B cell (primary cell): ENCODE measurements around the gene PAK2. TPM values are rescaled to one million over a fixed set of nuclear protein-coding genes. Genes with fewer than 3 reads are reported as not detected.

Experiments used
- ATAC-seq: fragments of 200-7000 bp; cut with Tn5 transposase; one replicate; pipeline ENCODE4 v1.10.0; 2021; ENCODE audit warnings: low read depth, mild to moderate bottlenecking, moderate number of reproducible peaks, moderate library complexity
- CTCF ChIA-PET: fragments of 350-600 bp; sonication (Branson Sonifier 250); formaldehyde crosslinking; loops from one replicate; lab custom pipeline; 2021; ENCODE audit warnings: antibody characterized with exemption, inconsistent platforms; lab: Charles Lee
- POLR2A ChIA-PET: fragments of 350-600 bp; sonication (Branson Sonifier 250); formaldehyde crosslinking; loops from one replicate; lab custom pipeline; 2021; ENCODE audit warnings: antibody characterized with exemption; lab: Charles Lee
- DNase-seq: peaks from one replicate; pipeline ENCODE4 v3.0.0; 2013
- H2AFZ ChIP-seq: 2 replicates; pipeline ENCODE4 v1.6.1; 2012; ENCODE audit warnings: mild to moderate bottlenecking, low read depth, low read length; ENCODE audit not compliant: insufficient read depth, poor library complexity, severe bottlenecking
- H3K27ac ChIP-seq, 2 donors: 1 replicate in 1 of 2; 2 replicates in 1 of 2; pipeline ENCODE4 v1.5.1; 2012 to 2013; ENCODE audit warnings: low read length in 2 of 2, mild to moderate bottlenecking in 2 of 2, moderate library complexity in 1 of 2
- H3K27me3 ChIP-seq, 4 experiments: fragments of 200-600 bp in 1 of 4; sonication (generic) in 1 of 4; replicated peaks in 1 of 4; 1 replicate in 2 of 4; 2 replicates in 2 of 4; pipeline versions ENCODE4 v1.6.1 to v1.7.0; 2013 to 2016; ENCODE audit warnings: low read length in 3 of 4, mild to moderate bottlenecking in 2 of 4, mixed read lengths in 1 of 4, moderate library complexity in 1 of 4; ENCODE audit not compliant: insufficient read depth in 4 of 4, control insufficient read depth in 3 of 4; ENCODE audit errors: control extremely low read depth in 1 of 4
- H3K36me3 ChIP-seq, 2 experiments: replicated peaks in 1 of 2; 1 replicate in 1 of 2; 2 replicates in 1 of 2; pipeline versions ENCODE4 v1.6.1 to v1.7.1; 2013; ENCODE audit warnings: low read length in 1 of 2; ENCODE audit not compliant: insufficient read depth in 2 of 2, control insufficient read depth in 1 of 2; ENCODE audit errors: control extremely low read depth in 1 of 2, extremely low read depth in 1 of 2
- H3K4me1 ChIP-seq, 2 donors: fragments of 200-600 bp in 1 of 2; sonication (generic) in 1 of 2; 1 replicate in 1 of 2; 2 replicates in 1 of 2; pipeline versions ENCODE4 v1.5.1 to v1.6.1; 2013 to 2017; ENCODE audit warnings: low read length in 2 of 2; ENCODE audit not compliant: control insufficient read depth in 2 of 2, insufficient read depth in 2 of 2
- H3K4me2 ChIP-seq: replicated peaks from 2 replicates; pipeline ENCODE3; 2012; ENCODE audit warnings: mild to moderate bottlenecking, low read depth, low read length; ENCODE audit not compliant: poor library complexity, severe bottlenecking
- H3K4me3 ChIP-seq, 5 experiments: fragments of 200-600 bp in 1 of 5; sonication (generic) in 1 of 5; 1 replicate in 3 of 5; 2 replicates in 2 of 5; pipeline versions ENCODE4 v1.5.1 to v1.7.0; 2011 to 2016; ENCODE audit warnings: low read length in 4 of 5, mild to moderate bottlenecking in 4 of 5, low read depth in 2 of 5, control low read depth in 1 of 5, moderate library complexity in 1 of 5; ENCODE audit not compliant: insufficient read depth in 1 of 5; ENCODE audit errors: control extremely low read depth in 1 of 5, extremely low read depth in 1 of 5
- H3K79me2 ChIP-seq: fragments of 200-600 bp; sonication (generic); one replicate; pipeline ENCODE4 v1.6.0; 2016; ENCODE audit warnings: low read length; ENCODE audit not compliant: control insufficient read depth, insufficient read depth
- H3K9ac ChIP-seq: fragments of 200-600 bp; sonication (generic); 2 replicates; pipeline ENCODE4 v1.6.1; 2017; ENCODE audit warnings: mild to moderate bottlenecking, low read length, moderate library complexity
- H3K9me3 ChIP-seq, 3 donors: one replicate each; pipeline versions ENCODE4 v1.6.1 to v1.7.1; 2013; ENCODE audit warnings: low read length in 2 of 3; ENCODE audit not compliant: control insufficient read depth in 2 of 3, insufficient read depth in 1 of 3; ENCODE audit errors: control extremely low read depth in 1 of 3
- H4K20me1 ChIP-seq: 2 replicates; pipeline ENCODE4 v1.6.0; 2012; ENCODE audit warnings: mild to moderate bottlenecking, low read length; ENCODE audit not compliant: insufficient read depth, control insufficient read depth, poor library complexity, severe bottlenecking
- H3K27ac Mint-ChIP-seq: one replicate; pipeline ENCODE4 v1.8.0; 2021; ENCODE audit warnings: mixed read lengths
- H3K27me3 Mint-ChIP-seq: one replicate; pipeline ENCODE4 v1.8.0; 2021; ENCODE audit warnings: mixed read lengths
- H3K4me1 Mint-ChIP-seq: one replicate; pipeline ENCODE4 v1.8.0; 2021; ENCODE audit warnings: mixed read lengths
- H3K4me3 Mint-ChIP-seq: one replicate; pipeline ENCODE4 v1.8.0; 2021; ENCODE audit warnings: mixed read lengths
- H3K9me3 Mint-ChIP-seq: one replicate; pipeline ENCODE4 v1.8.0; 2022; ENCODE audit warnings: mixed read lengths; ENCODE audit not compliant: insufficient read depth
- CTCF ChIP-seq: fragments of 200-600 bp; IDR thresholded peaks from one replicate; pipeline ENCODE4 v1.8.0; 2022; ENCODE audit warnings: antibody characterized with exemption, mild to moderate bottlenecking
- EZH2 ChIP-seq: IDR thresholded peaks from 2 replicates; pipeline ENCODE4 v1.6.1; 2012; ENCODE audit warnings: borderline replicate concordance, low read depth, mild to moderate bottlenecking, moderate library complexity, low read length; ENCODE audit not compliant: insufficient read depth, poor library complexity, severe bottlenecking
- WGBS: methylation state at CpG from one replicate; pipeline ENCODE4 v1.1.5; 2013; ENCODE audit warnings: missing lambda C conversion rate; ENCODE audit not compliant: insufficient coverage; 5-methylcytosine and 5-hydroxymethylcytosine counted together
- intact Hi-C: fragments of 100-400 bp; cut with micrococcal nuclease; formaldehyde crosslinking; loops from one replicate; pipeline ENCODE4 v1.10.0; 2022
- polyA plus RNA-seq: library from polyadenylated mRNA; depleted of rRNA; stranded (reverse); fragments of >200 nt; gene quantifications from 2 replicates; pipeline ENCODE4 v1.2.3, GENCODE V29; 2012
- total RNA-seq, 2 donors: library from RNA; stranded (reverse); fragments of 120-200 nt in 1 of 2; gene quantifications; 1 replicate in 1 of 2; 2 replicates in 1 of 2; pipeline versions ENCODE4 v1.2.3 to v1.2.4, GENCODE V29; 2013 to 2022

The PAK2 gene
- total and polyA plus RNA-seq, 2 donors (not counting 1 experiment from before 2014, with no cell fraction given): 16.4 to 81.7 TPM

- POLR2A ChIA-PET: no interaction called here
- H4K20me1 ChIP-seq: no peaks in the 10 kb centered on the region
- no peaks in the 10 kb centered on the region for H3K4me1 Mint-ChIP-seq
- intact Hi-C loops: no loop called here
- H3K27ac Mint-ChIP-seq: peak overlapping the region; percentile 63
- ATAC-seq: no peak
- peaks cover 14 to 65% of the 10 kb centered on the region in 2 experiments for H3K36me3 ChIP-seq
- H3K4me2 ChIP-seq: no peak overlapping the region
- no peak for TF ChIP-seq EZH2
- TF ChIP-seq CTCF: no peak
- H3K79me2 ChIP-seq: no peaks in the 10 kb centered on the region
- H3K27me3 Mint-ChIP-seq: no peaks in the 10 kb centered on the region
- no peak overlapping the region for H3K4me3 Mint-ChIP-seq
- H3K4me3 ChIP-seq: no peak overlapping the region
- WGBS: 100% methylated on average over 2 of the region's 3 CpGs
- H3K9me3 Mint-ChIP-seq: no peaks in the 10 kb centered on the region
- no peak for DNase-seq
- H3K9me3 ChIP-seq: no peaks in the 10 kb centered on the region
- H3K27ac ChIP-seq: no peak overlapping the region
- no peaks in the 10 kb centered on the region for H3K27me3 ChIP-seq
- no peak overlapping the region for H2AFZ ChIP-seq
- no peaks in the 10 kb centered on the region for H3K4me1 ChIP-seq
- CTCF ChIA-PET: no interaction called here
- no peak overlapping the region for H3K9ac ChIP-seq
Observed at GRCh38 chr3:196810963-196811581, 71.4 kb downstream of the PAK2 start.

- TF ChIP-seq CTCF: no peak
- TF ChIP-seq EZH2: no peak
- Histone ChIP-seq H3K27ac (no peak overlapping the region), H3K9ac (no peak overlapping the region), H3K4me1 (no peaks in the 10 kb centered on the region), H4K20me1 (no peaks in the 10 kb centered on the region), H3K9me3 (no peaks in the 10 kb centered on the region), H3K36me3 (peaks cover 14 to 50% of the 10 kb centered on the region in 2 experiments), H3K4me2 (no peak overlapping the region), H3K27me3 (no peaks in the 10 kb centered on the region), H3K79me2 (no peaks in the 10 kb centered on the region), H2AFZ (no peak overlapping the region), H3K4me3 (no peak overlapping the region)
- no peak overlapping the region for H3K27ac Mint-ChIP-seq
- ATAC-seq: no peak
- POLR2A ChIA-PET: no interaction called here
- H3K4me1 Mint-ChIP-seq: no peaks in the 10 kb centered on the region
- H3K27me3 Mint-ChIP-seq: no peaks in the 10 kb centered on the region
- WGBS: 98% methylated on average over 4 of the region's 7 CpGs
- CTCF ChIA-PET: no interaction called here
- H3K9me3 Mint-ChIP-seq: no peaks in the 10 kb centered on the region
- DNase-seq: no peak
- intact Hi-C loops: no loop called here
- no peak overlapping the region for H3K4me3 Mint-ChIP-seq
Observed at GRCh38 chr3:196812853-196813252, 73.2 kb downstream of the PAK2 start.
